Kidney tubule cell (primary cell): ENCODE results near the gene SYT3.

Experiments
- DNase-seq: peaks from one replicate; pipeline ENCODE4 v3.0.0-alpha.2; 2018; ENCODE audit warnings: low spot score

SYT3 gene, protein sequence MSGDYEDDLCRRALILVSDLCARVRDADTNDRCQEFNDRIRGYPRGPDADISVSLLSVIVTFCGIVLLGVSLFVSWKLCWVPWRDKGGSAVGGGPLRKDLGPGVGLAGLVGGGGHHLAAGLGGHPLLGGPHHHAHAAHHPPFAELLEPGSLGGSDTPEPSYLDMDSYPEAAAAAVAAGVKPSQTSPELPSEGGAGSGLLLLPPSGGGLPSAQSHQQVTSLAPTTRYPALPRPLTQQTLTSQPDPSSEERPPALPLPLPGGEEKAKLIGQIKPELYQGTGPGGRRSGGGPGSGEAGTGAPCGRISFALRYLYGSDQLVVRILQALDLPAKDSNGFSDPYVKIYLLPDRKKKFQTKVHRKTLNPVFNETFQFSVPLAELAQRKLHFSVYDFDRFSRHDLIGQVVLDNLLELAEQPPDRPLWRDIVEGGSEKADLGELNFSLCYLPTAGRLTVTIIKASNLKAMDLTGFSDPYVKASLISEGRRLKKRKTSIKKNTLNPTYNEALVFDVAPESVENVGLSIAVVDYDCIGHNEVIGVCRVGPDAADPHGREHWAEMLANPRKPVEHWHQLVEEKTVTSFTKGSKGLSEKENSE

DNA sequence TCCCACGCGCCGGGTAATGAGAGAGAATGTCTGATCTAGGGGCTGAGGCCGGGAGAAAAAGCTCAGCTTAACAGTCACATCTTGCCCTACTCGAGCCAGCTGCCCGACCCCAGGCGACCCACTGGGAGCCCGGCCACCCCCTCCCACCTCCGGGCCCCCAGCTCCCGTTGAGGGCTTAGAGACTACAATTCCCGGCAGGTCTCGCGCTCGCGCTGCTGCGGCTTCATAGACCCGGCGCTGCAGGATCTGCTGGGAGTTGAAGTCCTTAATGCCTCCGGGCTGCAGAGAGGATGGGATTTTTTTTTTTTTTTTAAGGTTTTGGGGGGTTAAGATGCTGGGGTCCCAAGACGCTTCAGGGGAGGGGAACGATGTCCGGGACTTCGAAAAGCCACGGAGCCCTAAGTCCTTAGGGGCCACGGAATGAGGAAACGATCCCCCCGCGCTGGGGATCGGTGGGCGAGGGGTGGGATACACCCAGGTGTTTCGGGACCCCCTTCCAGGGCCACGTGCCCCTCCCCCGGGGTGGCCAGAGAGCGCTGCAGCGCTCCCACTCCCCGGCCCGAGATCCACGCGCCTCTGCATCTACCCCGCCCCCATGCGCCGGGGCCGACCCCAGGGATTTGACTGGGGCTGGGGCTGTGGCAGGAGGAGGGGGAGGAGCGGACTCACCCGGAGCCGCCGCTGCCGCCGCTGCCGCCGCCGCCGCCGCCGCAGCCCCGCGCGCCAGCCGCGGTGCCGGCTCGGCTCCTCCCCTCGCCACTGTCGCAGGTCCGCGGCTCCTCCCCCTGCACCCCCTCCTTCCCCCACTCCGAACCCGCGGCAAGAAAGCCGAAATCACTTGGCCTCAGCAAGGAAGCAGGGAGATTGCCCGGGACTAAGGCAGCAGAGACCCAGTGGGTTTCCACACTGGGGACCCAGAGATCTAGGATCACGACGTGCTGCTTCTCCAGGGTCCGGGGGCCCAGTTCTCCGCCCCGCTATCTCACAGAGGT, at the start of gene SYT3:
TSS of gene SYT3 (minus strand) at position 761 of the 992 bp plus-strand sequence. CDS start 2,470 bp downstream, outside the sequence.
- peak; percentile 13 for DNase-seq

DNA sequence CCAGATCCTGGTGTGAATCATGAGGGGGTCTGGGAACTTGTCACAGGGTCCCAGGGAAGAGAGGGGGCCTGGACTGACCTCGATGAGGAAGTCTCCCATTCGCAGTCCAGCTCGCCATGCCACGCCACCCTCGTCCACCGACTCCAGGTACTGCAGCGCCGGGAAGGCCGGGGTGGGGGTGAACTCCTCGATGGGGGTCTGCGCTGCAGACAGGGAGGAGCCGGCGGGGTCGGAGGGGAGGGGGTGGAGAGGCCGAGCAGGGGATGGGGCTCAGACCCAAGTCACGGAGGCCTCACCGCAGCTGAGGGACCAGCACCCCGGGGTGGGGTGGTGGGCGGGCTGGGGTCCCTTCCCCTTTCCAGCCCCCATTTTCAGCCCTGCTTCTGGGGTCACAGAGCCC, 49.1 kb upstream of the SYT3 start:
- DNase-seq = no peak

DNA sequence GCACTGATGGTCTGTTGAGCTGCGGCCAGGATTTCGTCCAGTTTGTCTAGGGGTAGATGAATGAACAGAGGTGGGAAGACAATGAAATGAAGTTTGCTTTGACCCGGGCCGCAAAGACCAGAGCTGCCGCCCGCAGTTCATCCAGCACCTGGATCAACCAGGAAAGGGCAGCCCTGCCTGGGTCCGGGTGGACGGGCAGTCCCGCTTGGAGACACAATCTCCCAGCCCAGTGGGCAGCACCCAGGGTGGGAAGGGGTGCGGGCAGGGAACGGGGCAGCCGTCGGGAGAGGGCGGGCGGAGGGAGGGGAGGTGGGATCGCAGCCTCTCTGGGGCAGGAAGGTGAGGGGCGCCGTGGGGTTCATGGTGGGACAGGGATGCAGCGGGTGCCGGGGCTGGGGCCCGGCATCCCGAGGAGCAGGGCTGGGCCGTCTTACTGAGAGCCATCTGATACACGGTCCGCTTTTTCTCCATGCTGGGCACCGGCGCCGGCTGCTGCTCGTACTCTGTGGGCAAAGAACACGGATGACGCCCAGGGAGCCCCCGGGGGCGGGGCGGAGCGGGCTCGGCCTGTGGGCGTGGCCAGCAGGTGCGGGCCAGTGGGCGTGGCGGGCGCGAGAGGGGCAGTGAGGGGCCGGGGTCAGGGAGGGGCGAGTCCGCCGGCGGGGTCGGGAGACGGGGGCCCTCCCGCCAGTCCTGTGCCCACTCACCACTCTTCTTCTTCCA, 46.8 kb upstream of the SYT3 start:
- DNase-seq = no peak

DNA sequence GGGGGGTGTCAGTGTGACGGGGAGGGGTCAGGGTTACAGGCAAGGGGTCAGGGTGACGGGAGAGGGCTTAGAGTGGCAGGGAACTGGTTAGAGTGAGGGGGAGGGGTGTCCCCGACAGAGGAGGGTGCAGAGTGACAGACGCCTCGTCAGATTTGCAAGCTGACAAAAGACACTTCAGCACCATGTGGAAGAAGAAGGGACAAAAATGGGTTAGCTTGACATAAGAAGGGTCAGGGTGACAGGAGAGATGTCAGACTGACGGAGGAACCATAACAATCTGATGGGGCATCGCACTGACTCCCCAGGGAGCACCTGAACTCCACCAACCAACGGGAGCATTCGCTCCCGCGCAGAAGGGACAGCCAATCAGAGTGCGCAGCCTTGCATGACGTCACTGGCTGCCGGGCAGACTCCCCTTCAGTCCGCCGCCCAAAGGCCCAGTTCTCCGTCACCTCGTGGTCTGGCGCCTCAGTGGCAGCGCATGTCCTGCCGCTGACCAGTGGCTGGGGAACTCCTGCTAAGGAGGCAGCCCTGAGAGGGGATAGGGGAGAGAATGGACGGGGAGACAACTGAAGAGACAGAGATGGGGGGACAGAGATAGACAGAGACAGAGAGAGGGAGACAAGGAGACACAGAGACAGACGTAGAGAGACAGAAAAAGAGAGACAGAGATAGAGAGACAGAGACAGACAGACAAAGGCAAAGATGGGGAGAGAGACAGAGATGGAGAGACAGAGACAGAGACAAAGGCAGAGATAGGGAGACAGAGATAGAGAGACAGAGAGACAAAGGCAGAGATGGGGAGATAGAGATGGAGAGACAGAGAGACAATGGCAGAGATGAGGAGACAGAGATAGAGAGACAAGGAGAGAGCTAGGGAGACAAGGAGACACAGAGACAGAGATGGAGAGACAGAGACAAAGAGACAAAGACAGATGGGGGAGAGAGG, 39.8 kb upstream of the SYT3 start:
- DNase-seq = peak; percentile 70

DNA sequence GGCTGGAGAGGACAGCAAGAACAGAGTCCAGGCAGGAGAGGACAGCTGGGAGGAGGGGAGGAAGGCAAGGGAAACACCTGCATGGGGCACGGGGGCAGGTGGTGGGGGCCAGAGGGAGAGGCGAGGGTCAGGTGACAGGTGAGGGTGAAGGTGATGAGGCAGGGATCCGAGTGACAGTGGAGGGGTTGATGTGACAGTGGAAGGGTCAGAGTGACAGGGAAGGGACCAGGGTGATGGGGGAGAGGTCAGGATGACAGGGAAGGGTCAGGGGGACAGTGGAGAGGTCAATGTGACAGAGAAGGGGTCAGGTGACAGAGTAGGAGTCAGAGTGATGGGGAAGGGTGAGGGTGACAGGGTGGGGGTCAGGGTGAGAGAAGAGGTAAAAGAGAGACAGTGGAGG, 38.6 kb upstream of the SYT3 start:
- no peak for DNase-seq

DNA sequence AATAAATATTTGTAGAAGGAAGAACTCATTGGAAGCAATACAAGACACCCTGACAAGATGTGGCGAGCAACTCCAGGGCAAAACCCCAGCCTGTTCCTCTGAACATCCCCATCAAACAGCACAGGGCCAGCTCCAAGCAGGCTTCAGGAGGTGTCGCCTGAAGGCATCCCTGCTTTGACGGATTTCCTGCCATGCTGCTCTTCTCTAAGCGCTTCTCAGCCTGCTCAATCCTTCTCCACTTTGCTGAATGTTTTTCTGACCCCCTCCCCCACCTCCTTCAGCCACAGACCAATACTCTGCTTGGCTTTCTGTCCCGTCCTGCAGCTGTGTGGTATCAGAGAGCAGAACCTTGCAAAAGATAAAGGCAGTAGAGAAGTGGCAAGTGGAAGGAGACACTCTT, 38.0 kb upstream of the SYT3 start:
- no peak for DNase-seq

DNA sequence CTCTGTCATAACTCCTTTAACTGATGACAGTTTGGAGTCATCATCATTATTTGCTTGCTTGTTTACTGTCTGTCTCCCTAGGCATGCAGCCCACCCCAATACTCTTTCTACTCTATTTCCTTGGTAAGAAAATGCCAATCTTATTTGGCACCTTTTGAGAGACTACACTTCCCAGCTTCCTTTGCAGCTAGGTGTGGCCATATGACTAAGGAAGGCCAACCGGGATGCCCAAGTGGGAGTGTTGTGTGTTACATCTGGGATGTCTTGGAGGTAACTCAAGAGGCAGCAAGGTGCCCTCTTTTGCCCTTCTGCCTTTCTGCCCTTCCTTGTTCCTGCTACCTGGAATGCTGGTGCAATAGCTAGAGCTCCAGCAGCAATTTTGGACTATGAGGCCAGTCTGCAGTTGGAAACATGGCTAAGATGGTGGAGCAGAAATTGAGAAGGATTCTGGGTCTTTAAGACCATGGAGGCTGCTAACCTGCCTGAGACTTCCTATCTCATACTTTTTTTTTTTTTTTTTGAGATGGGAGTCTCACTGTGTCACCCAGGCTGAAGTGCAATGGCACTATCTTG, 37.0 kb upstream of the SYT3 start:
- DNase-seq = no peak

DNA sequence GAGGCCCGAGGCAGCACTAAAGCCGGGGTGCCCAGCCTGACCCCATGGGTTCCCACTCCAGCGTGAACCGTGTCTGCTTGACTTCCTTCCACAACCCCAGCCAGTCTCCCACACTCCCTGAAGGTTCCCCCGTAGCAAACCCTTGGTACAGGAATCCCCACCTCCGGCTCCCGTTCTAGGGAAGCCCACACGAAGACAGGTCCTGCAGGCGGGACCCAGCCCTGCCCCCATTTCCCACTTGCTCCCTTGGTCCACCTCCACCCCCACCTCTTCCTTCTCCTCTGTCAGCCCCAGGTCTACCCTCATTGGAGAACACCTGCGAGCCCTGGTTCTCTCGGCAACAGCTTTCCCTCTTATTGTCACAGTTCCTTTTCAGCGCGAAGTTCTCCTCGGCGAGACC, 33.4 kb upstream of the SYT3 start:
- DNase-seq = no peak

DNA sequence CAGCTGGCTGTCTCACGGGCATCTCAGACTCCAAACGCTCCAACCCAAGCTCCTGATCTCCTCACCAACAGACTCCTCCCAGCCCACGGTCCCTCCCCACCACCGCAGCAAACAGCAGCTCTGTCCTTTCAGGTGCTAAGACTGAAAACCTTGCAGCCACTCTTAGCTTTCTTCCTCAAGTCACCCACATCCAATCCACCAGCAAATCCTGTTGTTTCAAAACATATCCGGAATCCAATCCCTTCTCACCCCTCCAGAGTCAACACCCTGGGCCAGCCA, 30.4 kb upstream of the SYT3 start:
- no peak for DNase-seq

DNA sequence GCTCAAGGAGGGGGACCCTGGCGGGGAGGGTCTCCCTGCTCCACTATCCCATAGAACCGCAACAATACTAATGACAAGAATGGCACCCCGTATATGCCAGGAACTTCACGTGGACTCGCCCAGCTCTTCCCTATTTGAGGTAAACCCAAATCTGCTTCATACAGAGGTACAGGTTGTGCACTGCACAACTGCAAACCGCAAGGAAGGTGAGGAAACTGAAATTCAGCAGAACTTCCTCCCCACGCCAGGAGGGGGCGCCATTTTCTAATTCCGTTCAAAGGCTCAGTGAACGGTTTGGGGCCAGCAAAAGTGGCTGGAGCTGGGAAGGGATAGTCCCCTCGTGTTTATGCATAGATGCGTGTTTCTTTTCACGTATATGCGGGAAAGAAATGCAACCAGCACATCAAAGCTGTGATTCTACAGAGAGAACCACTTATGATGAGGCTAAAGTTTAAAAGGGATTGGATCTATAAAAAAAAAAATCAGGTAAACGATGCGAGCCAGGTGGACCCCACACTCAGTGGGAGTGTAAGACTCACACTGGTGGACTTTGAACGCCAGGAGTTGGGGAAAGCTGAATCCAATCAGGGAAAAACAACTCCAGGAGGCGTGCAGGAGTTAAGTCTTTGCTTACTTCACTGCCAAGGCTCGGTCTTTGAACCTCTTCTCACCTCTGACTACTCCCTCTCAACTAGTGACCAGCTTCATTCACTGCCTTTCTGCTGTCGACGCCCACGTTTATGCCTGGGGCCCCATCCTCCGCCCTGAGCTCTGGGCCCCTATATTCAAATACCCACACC, 29.8 kb upstream of the SYT3 start:
- DNase-seq = peak; percentile 33

DNA sequence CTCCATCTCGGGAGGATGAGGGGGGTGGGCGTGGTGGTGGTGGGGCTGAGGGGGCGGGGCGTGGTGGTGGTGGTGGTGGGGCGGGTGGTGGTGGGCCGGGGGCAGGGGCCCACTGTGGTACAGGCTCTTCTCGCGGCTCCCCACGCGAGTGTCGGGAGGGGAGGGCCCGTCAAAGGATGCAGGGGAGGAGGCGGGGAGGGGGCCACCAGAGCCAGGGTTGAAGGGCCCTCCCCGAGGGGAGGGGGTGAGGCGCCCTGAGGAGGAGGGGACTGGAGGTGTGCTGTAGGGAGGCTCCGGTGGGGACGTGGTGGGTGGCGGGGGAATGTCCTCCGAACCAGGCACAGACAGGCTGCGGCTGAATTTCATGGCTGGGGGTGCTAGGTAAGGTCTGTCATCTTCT, 29.2 kb upstream of the SYT3 start:
- no peak for DNase-seq

DNA sequence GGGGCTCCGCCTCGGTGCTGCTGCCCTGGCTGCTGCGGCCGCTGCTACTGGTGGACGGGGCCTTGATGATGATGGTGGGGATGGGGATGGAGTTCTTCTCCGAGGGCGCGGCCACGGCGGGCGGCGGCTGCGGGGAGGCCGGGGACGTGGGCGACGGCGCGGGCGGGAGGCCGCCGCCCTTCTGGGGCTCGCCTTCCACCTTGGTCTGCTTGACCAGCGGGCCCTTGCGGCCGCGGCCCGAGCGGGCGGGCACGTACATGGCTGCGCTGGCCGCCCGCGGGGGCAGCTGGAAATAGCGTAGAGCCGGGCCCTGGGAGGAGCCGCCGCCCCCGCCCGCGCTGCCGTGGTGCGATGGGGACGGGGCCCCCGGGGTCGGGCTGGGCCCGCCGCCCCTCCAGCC, 28.7 kb upstream of the SYT3 start:
- DNase-seq = no peak

DNA sequence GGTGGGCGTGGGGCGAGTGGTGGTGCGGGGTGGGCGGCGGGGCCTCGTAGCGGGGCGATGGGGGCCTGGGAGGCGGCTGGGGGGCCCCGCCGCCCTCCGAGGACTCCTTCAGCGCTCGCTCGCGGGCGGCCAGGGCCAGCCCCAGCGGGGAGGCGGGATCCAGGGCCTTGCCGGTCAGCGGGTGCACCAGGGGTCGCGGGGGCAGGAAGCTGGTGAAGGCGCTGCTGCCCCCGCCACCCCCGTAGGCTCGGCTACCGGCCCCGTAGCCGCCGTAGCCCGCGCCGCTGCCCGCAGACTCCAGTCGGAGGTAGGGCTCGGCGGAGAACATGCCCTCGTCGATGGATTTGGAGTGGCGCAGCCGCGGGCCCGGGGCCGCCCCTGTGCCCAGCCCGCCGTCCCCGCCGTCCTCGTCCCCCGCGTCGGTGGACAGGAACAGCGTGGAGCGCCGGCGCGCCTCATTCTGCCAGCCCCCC, 28.1 kb upstream of the SYT3 start:
- DNase-seq = no peak

DNA sequence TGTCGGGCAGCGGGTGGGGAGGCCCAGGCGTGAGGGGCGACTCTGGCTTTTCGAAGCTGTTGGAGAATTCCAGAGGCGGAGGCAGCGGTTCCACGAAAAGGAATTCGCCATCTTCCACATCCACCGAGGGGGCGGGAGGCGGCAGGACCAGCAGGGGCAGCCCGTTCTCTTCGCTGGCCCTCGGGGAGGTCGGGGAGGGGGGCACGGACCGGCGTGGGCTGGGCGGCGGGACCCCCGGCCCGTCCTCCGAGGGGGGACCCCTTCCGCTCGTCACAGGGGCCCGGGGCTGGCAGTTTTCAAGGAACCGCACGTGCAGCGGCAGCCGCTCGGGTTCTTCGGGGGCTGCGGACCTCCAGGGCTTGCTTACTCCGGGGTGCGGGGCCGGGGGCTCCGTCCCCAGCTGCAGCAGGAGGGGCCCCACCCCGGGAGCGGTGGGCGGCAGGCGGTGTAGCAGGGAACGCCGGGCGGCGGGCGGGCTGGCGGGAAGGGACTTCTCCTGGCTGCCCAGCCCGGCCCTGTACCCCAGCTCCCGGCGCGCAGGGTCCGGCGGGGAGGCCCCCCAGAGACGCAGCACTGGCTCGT, 27.6 kb upstream of the SYT3 start:
- DNase-seq = no peak

DNA sequence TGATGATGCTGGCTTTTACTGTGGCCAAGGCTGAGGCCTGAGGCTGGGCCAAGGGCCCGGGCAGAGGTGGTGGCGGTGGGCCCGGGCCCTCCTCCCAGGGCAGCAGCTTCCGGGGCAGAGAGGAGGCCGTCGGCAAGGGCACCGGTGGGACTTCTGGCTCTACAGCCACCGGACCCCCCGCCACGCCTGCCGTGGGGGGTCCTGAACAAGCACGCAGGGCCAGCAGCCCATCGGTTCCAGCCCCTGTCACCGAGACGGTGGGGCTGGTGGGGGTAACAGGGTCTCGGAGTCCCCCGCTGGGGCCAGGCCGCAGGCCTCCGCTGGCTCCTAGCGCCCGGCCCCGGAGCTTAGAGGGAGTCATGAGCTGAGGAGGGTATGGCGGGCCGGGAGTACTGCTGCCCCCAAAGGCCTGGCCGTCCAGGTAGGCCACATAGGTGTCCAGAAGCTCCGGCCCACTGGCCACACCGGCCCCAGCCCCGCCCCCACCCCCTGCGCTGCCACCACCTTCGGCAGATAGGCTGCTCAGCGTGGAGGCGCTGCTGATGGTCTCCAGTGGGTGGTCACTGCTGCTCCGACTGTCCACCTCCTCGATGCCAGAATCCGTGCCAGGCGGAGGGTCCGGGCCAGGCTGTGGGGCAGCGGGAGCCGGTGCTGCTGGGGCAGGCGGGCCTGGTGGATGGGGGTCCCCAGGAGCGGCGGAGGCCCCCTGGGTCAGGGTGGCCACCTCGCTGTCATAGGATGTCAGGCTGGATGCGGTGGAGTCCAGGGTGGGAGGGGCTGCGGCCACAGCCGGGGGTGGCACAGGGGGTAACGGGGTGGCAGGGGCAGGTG, 26.9 kb upstream of the SYT3 start:
- no peak for DNase-seq

DNA sequence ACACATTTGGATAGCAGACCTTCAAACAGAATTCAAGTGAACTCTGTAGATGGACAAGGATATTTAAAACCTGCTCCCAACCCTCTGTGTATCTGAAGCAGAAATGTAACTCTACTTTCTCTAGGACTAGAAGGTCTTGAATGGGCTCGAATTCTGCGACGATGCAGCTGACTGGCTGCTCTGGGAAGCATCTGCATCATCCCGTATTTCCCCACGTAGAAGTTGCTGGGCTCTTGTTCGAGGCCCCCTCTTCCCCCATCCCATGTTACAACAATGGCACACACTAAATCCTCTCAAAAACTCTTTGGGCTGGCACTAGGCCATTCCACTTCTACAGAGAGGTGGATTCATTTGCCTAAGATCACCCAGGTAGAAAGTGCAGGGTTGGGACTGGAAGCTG, 24.5 kb upstream of the SYT3 start:
- DNase-seq = no peak

DNA sequence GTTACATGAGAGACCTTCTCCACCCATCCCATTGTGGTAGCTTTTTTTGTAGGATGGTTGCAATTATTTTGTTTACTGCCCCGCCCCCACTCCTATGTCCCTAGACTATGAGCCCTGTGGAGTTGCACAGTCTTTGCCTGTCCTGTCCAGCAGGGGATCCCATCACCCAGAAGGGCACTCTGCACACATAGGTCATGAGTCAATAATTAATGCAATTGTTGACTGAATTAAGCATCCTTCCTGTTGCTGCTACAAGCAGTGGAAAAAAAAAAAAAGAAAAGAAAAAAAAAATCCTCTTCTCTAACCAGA, 23.8 kb upstream of the SYT3 start:
- peak; percentile 45 for DNase-seq

DNA sequence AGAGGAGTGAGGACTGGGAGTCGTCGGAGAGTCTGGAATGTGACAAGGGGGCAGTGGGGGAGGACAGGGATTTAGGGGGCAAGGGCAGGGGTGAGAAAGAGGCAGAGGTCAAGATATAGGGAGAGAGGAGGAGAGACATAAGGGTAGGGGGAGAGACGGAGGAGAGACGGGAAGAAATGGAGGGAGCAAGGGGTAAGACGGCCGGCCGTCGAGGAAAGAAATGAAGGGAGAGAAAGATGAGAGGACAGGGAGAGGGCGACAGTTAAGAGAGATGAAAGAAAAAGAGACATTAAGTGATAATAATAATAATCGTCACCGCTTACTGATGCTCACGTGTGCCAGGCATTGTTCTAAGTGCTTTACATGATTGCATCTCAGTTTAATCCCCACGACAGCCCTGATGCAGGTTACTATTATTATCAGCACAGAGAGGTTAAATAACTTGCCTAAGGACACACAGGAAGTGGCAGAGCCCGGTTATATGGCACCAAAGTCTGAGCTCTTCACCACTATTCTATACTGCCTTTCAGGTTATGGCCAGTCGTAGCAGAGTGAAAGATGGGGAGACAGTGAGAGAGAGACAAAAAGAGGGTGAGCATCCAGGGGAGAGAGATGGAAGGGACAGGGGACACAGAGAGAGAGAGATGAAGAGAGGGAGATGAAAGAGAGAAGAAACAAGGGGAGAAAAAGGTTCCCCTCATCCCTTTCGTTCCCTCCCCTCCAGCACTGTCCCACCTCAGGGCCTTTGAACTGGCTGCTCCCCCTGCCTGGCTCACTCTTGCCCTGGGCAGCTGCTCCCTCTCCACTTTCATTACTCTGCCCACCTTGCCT, 23.2 kb upstream of the SYT3 start:
- no peak for DNase-seq
